ENCODE data around the gene STARD4. TPM values are rescaled to one million over a fixed set of nuclear protein-coding genes. Genes with fewer than 3 reads are reported as not detected.

The STARD4 gene
- polyA plus RNA-seq, 3 donors = 17.7 to 30.3 (median 27.7) TPM

GRCh38 chr5:111480346-111480745, 32.0 kb downstream of the STARD4 start:
- DNase-seq = no peak

- no peak for DNase-seq
These were observed 33.4 kb downstream of the STARD4 start for GRCh38 chr5:111478898-111479297.

- no peak for DNase-seq
These were observed 34.1 kb downstream of the STARD4 start for GRCh38 chr5:111478266-111478665.

- DNase-seq = no peak
These were observed 39.8 kb downstream of the STARD4 start for GRCh38 chr5:111472579-111472978.

- DNase-seq = no peak
These were observed 40.2 kb downstream of the STARD4 start for GRCh38 chr5:111472096-111472495.

DNA sequence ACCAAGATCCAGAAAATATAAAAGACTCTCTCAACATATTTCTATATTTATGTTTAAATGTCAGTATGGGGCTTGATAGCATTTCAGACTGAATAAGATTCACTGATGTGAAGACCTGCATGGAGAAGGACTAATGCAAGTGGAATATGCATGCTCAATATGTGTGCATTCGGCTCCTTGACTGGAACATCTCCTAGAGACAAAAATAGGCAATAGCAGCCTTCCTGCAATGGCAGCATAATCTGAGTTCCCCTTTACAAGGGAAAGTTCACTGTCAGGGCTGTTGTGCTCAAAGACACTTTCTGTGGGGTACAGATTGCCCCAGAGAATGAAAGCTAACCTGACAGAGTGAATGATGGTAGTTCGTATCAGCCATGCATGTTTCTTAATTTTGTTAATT, 42.4 kb downstream of the STARD4 start:
- no peak for DNase-seq

GRCh38 chr5:111469293-111469896, 42.9 kb downstream of the STARD4 start:
- no peak for DNase-seq

- DNase-seq = no peak
These were observed 49.0 kb downstream of the STARD4 start for GRCh38 chr5:111463311-111463710.

DNA sequence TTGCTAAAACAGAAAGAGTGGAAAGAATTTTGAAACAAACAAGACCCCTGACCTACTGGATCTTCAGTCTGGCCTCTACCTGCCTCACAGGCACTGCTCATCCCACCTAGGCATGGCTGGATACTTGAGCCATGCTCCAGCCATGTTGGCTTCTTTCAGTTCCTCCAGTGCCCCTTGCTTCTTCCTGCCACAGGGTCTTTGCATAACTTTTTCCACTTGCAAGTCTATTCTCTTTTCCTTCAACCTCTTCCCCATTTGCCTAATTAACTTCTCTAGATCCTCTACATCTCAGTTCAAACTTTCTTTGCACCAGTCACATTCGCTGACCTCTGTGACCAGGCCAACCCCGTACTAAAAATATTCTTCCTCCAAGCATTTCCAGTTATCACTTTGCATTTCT, 50.4 kb downstream of the STARD4 start:
- no peak for DNase-seq

DNA sequence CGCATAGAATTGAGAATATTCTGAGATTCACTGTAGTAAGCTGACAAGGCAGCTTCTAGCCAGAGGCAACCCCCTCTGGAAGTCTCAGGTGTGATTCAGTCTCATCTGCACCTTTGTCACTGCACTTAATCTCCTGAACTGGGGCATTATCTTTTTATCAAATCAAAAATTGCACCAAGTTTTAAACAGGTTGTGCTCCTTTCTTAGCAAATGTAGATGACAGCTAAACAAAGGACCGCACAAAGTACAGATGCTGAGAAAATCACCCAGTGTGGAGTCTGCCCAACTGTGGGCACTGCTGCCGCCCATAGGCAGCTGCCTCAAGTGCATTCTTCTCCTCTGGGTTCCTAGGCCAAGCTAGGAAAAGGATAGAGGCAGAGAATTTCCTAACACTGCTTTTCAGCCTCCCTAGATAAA, 51.1 kb downstream of the STARD4 start:
- DNase-seq = no peak

GRCh38 chr5:111454776-111455175, 57.6 kb downstream of the STARD4 start:
- no peak for DNase-seq

DNA sequence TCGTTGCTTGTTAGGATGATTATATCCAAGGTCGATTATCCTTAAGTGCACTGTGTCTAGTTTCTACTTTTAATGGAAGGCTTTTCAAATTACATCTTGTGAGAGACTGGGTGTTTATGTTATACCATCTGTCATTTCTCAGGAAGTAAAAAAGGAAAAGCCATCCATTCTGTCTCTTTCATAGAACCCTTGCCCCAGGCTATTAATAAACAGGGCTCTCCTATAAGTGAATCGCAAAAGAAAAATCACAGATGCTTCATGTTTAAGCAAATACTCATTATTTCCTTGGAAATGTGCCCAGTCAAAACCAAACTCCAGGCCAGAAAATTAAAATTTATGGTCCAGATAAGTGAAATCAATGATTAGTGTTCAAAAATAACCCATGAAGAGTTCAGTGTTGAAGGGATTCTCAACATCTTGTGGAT, 58.1 kb downstream of the STARD4 start:
- peak; percentile 57 for DNase-seq

DNA sequence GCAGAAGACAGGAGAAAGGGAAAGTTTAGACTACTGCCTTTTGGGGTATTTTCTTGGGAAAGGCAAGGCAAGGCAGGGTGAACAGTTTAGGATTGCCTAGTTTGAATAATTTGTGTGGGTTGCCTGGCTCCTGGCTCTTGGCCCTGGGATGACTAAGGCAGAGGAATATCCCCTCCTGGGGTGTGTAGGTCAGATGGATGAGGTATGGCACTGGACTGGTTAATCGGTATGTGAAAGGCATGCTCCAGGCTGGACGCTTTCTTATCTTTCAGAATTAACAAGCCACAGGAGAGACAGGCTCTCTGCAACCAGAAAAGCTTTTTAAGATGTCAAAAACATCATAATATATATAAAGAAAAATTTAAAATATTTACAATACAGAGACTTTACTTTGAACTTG, 58.6 kb downstream of the STARD4 start:
- no peak for DNase-seq

- no peak for DNase-seq
These were observed 59.0 kb downstream of the STARD4 start for GRCh38 chr5:111453295-111453694.

- no peak for DNase-seq
These were observed 64.5 kb downstream of the STARD4 start for GRCh38 chr5:111447822-111448221.

- DNase-seq = no peak
These were observed 65.2 kb downstream of the STARD4 start for GRCh38 chr5:111447099-111447498.

Other genes starting within 250 kb of the STARD4 start
- 100 to 1,000 TPM; 704 to 795 (median 747) TPM for gene NREP, start 244.7 kb upstream of the STARD4 start, polyA plus RNA-seq (ENCODE audit: insufficient read length in 3 of 3)

All from renal pelvis (tissue), 4 donors.